Left lobe of liver (tissue), 2 donors: ENCODE data around the gene SERPINB1. TPM values are rescaled to one million over a fixed set of nuclear protein-coding genes. Genes with fewer than 3 reads are reported as not detected.
"Not testable (repeated sequence)": the region's sequence is repeated elsewhere in the genome, so short reads cannot be mapped to it uniquely, and the experiment has no call there.

Source experiments
- ATAC-seq: fragments of 200-7000 bp; cut with Tn5 transposase; one replicate; pipeline ENCODE4 v1.9.1; 2020; ENCODE audit warnings: mild to moderate bottlenecking, moderate library complexity
- DNase-seq: peaks from one replicate; pipeline ENCODE4 v3.0.0-alpha.2; 2020; ENCODE audit warnings: low spot score
- total RNA-seq: library from RNA; stranded (reverse); gene quantifications from one replicate; pipeline ENCODE4 v1.2.1, GENCODE V29; 2021
- donor health status: DM: no; HTN: no; CAD: no; lungs with moderate emphysema.
- donor health status: DM: no; HTN: yes; CAD: no.

SERPINB1 gene
- total RNA-seq, 1 donor from 2014 or later: 9.5 TPM

DNA sequence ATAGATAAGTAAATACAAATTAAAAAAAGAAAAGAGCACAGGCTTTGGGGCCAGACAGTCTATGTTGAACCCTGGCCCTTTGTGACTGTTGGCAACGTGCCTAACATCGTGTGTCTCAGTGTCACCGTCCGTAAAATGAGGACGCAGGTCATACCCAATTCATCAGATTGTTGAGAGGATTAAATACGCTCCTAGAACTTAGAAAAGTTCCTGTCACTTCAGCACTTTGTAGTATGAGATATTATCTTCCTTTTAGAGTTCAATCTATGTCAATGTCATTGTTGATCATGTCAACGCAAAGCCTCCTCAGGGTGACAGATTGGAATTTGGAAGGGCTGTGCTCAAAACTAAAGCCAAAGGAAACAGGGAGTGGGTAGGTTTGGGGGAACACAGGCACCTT is 21.7 kb downstream of the SERPINB1 start:
- ATAC-seq: no peak
- DNase-seq: no peak

DNA sequence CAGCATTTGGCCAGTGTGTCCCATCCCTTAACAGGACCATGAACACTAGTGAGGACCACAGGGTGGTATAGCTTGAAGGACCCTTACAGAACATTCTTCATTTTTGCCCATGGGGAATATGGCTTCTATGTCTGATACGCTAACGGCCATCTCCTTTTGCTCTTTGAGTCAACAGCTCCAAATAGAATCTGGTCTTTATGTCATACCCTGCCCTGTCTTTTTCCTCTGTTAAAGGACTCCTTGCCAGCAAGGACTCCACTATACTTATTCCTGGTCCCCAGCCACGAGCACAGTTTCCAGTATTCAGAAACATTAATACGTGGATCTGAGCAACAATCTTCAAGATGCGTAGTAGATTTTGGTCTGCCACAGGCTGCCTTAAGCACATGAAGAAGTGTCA is 22.5 kb downstream of the SERPINB1 start:
- DNase-seq: no peak
- ATAC-seq: no peak

DNA sequence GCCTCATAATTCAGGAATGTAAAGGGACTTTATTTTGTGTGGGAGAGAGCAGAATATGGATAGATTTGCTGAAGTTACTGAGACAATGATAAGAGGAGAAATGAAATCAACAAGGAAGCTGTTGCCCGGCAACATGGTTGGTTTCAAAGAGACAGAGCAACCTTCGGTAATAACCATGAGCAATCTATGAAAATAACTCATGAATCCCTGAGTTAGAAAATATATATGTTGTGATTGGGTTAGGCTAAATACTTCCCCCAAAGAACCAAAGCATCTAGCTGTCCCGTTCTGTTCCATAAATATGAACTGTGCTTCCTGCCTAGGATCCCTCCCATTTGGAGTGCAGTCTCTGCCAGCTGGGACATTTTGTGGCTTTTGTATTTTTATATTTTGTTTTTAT is 23.1 kb downstream of the SERPINB1 start:
- DNase-seq (no peak), ATAC-seq (no peak)

DNA sequence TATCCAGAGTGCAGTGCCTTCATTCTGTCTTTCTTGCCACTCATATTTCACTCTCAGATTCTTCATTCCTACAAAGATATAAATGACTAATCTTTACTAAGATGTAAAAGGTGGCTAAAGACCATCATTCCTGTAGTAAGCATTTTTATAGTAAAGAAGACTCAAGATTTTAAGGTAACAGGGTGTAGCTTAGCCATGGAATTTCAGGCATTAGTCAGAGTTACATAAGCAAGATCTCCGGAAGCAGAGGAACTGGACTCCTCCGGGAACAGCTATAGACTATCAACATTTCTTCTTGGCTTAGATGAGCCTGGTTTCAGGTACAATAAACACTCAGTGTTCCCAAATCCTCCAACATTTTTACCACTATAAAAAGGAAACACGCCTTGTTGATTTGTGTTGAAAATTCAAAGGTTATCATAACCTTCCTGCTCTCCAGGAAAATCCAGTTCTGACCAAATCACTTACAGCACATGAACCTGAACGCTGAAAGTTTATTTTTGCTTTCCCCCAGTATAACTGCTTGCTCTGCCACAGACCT is 23.7 kb downstream of the SERPINB1 start:
- peak; percentile 47 for ATAC-seq
- no peak for DNase-seq

DNA sequence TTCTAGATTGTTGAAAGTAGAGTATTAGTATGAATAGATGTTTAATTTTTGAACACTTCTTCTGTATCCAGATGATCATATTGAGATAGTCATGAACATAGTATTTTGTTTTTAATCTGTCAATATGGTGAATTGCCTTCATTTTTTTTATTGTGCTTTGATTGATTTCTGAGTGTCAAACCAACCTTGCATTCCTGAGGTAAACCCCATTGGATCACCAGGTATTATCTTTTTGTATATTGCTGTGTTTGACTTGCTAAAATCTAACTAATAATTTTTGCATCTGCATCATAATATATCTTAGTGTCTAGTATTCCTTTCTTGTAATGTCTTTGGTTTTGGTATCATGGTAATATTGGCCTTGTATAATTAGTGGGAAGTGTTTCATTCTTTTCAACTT is 25.5 kb downstream of the SERPINB1 start:
- no peak for ATAC-seq
- DNase-seq: no peak

DNA sequence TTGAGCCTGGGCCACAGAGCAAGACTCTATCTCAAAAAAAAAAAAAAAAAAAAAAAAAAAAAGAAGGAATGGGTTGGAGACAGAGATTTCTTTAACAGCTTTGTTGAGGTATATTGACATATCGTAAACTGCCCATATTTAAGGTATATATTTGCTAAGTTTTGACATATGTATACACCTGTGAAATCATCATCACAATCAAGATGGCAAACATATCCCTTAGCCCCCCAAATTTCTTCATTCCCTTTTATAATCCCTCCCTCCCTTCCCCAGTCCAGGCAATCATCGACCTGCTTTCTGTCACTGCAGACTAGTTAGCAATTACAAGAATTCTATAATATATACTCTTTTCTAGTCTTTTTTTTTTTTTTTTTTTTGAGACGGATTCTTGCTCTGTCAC is 29.0 kb downstream of the SERPINB1 start:
- DNase-seq: no peak
- no peak for ATAC-seq

DNA sequence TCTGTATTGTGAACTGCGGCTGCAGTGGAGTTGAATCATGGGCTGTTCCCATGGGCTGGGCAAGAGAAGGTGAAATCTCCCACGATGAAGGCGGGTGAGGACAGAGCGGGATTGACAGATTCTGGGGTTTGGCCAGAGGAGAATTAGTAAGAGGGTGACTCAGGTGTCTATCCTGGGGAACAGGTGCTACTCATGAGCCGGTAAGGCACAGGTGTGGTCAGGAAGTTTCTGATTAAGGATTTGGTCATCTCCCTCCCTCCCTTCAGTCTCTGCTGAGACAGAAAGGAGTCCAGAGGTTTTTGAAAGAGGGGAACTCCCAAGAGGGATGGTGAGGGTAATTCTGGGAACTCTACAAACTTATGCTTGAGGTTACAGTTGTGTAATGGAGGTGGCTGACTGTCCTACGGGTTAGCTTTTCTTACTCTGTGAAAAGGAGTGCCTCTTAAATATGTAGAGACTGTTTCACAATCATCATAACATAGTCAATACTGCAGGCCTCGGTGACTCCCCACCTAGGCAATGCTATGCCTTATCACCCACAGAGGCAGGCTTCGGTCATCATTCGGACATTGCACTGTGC is 31.5 kb downstream of the SERPINB1 start:
- DNase-seq (no peak), ATAC-seq (no peak)

DNA sequence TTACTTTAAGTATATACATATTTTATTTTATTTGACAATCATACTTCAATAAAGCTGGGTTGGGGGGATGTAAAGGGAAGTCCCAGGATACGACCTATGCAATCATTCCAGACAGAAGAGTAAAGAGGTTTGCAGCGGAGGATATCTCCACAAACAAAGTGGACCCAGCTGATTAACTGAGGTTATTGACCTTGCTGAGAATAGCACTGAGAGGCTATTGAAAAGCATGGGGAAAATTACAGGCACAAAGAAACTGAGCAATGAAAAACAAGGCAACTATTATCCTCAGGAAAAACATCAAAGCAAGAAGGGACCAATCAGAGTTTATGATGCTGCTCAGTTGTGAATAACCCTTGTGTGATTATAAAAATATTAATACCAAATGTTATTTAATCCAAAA is 32.6 kb downstream of the SERPINB1 start:
- DNase-seq (no peak), ATAC-seq (no peak)

DNA sequence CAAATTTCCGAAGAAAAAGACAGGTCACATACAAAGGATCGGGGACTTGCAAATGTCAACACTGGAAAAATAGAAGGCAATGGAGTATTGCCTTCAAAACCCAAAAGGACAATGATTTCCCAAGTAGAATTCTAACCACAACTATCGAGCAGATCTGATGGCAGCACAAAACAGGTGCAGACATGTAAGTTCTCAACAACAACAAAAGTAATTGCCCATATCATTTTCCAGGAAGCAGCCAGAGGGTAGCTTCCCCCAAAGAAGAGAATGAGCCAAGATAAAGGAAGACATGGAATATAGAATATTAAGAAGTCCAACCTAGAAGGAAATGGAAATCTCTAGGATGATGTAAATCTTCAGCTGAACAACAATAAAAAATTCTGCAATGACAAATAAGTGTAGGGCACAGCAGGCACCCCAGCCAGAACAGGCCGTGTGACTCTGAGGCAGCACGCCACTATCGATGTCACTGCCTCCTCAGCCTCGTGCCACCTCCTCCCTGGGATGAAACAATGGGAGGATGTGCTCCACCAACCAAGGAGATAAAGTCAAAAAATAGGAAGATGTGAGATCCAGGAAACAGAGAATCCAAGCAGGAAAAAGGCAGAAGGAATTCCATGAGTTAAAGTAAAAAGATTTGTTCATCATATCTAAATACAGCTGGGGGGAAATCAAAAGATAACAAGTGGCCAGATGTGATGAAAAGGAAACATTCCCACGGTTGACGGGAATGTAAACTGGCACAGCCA is 34.1 kb downstream of the SERPINB1 start:
- DNase-seq (no peak), ATAC-seq (peak; percentile 59)

DNA sequence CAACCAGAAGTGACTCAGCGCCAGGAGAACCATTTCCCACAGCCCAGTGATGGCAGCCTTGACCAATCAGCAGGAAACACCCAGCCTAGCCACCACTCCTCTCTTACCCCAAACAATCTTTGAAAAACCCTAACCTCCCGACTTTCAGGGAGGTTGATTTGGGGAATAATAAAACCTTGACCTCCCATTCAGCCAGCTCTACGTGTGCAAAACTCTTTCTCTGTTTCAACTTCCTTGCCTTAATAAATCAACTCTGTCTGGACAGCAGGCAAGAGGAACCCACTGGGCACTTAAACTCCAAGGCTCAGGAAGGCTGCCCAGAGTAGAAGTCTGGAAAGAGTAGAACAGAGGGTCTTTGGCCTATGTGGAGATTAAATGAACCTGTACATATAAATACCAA is 35.0 kb downstream of the SERPINB1 start:
- no peak for DNase-seq
- ATAC-seq: no peak

DNA sequence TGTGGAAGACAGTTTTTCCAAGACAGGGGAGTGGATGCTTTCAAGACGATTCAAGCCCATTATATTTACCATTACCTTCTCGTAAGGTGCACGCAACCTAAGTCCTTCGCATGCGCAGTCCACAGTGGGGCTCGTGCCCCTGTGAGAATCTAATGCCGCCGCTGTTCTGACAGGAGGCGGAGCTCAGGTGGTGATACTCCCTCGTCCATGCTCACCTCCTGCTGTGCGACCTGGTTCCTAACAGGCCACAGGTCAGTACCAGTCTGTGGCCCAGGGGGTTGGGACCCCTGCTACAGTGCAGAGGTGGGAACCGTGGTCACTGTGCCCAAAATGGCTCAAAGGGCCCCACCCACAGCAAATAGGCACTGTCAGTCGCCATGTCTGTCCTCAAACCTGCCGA is 36.6 kb downstream of the SERPINB1 start:
- no peak for DNase-seq

DNA sequence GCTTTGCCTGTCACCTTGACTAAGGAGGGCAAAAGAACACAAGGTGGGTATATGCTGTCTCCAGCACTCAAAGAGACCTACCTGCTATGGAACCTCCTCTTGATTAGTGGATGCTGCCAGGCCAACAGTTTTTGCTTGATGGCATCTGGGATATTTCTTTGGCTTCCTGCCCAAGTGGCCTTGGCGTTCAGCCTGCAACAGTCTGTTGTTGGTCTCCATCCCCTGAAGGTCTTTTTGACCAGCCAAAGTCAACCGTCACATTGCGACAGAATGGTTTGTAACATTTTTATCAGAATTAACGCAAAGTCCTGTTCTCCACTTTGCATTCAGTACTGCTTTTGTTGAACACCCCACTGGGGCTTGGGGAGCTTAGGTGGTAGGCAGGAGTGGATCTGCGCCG is 37.1 kb downstream of the SERPINB1 start:
- no peak for DNase-seq
- ATAC-seq: no peak

More for the DNA sequence above, 36.6 kb downstream of the SERPINB1 start:
- ATAC-seq: no peak

DNA sequence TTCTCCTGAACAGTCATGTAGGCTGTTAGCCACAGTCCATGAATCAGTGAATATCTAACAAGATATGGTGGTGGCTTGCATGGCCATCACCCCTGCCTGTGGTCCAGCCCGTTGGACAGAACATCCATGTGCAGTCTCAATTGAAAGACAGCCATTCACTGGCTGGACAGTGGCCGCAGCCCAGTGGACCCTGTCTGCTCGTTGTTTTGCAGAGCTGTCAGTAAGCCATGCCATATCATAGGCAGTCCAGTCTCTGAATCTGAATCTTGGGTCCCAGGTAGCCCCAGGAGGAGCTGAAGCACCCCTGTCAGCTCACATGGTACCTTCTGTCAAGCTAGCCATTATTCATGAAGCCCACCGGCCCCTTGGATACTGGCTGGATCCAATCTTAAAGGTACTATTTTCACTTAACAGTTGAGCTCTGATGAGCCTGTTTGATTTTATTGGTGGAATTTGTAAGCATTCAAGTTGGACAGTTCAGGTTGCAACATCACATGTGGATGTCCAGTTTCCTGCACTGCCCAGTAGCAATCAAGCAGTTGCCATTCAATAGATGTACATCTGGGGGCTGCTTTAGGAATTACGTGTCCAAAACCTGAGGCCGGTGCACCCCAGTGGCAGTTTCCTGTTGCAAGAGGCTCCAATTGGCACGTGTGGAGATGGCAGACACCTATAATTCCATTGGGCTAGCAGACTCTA is 37.8 kb downstream of the SERPINB1 start:
- DNase-seq (no peak), ATAC-seq (no peak)

DNA sequence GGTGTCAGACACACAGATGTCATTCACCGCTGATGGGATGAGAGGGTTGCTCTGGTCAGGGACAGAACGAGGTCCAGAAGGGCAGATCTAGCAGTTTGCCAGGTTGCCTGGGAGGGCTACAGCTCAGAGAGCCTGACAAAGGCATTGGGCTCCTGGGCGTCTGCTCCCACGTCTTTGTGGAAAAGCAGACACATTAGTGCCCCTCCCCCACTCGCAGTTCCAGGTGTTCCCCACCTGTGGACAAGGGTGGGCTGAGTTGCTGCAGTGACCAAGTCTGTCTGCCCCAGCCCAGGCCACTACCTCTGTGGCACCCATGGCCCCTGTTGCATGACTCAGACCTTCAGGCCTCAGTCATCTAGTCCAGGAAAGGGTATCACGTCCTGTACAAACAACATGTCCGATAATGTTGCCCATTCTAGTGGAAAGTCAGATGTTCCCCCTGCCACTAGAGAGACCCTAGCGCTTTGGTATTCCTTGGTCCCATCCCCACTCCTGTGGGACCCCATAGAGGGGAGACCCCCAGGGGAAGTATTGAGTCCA is 39.1 kb downstream of the SERPINB1 start:
- ATAC-seq: no peak

DNA sequence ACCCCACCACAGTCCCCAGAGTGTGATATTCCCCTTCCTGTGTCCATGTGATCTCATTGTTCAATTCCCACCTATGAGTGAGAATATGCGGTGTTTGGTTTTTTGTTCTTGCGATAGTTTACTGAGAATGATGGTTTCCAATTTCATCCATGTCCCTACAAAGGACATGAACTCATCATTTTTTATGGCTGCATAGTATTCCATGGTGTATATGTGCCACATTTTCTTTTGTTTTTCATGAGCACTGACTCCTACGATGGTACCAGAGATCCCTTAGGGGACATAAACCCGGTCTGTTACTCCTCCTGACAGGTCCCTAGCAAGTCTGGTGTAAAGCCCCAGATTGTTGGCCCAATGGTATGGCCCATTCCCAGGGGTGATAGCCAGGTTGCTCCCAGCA is 40.0 kb downstream of the SERPINB1 start:
- DNase-seq, ATAC-seq: not testable (repeated sequence)

More for the DNA sequence above, 39.1 kb downstream of the SERPINB1 start:
- no peak for DNase-seq

DNA sequence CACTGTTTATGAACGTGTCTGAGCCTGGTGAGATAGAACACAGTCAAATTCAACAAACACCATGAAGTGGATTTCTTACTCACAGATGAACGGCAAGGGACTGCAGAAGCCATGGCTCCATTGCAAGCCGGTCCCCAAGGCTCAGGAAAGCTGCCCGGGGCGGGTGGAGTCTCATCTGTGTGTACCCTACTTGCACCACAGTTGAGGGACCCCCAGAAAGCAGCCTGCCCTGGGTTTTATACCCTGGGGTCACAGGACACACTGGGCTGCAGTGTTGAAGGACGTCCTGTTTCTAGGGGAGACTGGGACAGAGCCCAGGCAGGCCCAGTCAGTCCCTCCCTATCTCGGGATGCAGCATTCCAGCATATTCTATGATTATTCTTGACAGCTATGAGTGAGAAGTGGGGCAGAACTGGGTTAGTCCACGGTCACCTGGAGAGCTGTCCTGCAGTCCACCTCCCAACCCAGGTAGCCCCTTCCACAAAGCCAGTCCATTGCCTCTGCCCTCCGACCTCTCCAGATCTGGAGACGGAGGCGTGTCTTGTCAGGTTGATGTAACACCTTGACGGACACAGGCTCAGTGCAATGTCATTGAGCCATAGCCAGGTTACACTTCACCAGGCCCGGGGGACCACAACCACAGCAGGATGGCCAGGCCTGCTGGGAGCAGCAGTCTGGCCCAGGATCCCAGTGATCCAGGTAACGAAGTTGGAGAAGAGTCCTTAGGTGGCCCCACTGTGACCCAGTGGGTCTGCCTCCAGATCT is 40.9 kb downstream of the SERPINB1 start:
- DNase-seq (no peak), ATAC-seq (no peak)

DNA sequence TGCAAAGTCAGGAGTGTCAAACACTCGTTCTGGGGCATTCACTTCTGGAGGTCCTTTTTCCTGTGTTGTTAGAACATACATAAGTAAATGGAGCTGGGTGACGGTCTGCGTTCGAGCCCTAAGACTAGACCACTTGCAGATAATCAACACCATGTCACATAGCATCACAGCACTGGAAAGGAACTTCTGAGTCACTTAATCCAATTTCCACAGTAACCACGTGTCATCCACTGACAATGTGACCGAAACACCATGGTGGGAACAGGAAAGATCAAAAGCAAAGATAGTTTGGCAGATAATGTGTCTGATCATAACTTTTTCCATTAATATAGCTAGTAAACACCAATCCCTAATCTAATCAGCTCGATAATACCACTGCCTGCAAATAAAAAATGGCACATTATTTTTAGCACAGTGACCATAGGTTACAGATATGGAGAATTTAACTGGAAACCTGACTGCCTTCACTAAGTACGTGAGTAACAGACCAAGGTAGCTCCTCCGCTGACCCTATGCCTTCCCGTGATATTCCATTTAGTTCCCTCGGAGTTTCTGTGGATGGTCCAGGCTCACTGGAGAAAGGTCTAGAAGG is 41.6 kb downstream of the SERPINB1 start:
- ATAC-seq (no peak), DNase-seq (no peak)

DNA sequence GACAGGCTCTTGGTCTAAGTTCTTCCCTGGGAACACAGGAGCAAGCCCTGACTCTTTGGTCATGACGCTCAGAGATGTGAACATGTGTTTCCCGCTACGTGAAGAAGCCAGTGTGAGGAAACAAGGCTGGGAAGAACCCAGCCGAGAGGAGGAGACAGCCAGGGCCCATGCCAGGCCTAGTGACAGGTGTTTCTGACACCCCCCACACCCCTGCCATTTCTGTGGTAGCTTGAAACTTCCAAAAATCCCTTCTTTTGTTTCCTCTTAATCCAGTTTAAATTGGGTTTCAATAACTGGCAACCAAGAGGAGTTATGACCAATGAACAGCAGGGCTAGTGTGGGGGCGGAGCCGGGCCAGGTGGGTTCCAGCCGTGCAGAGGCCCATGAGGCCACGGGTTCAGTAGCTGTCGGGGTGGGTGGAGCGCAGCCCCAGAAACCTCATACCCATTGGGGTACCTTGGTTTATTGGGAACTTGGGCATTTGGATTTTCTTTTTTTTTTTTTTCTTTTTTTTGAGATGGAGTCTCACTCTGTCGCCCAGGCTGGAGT is 43.0 kb downstream of the SERPINB1 start:
- ATAC-seq (no peak), DNase-seq (no peak)

DNA sequence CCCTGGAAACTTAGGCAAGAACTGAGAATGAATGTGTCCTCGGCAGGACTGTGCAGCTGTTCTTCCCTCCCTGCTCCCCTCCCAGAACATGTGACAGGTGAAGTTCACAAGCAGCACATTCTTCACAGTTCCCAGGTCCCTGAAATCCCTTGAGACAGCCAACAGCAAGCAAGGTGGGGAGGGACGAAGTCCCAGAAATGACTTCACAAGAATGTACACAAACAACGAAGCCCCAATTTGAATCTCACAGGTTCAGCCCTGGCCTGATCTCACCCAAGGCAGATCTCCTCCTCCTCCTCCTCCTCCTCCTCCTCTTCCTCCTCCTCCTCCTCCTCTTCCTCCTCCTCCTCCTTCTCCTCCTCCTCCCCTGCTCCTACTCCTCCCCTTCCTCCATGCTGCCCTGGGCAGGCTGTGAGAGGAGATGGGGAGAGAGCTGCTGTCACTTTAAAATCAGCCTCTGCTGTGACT is 44.1 kb downstream of the SERPINB1 start:
- DNase-seq: no peak
- no peak for ATAC-seq

DNA sequence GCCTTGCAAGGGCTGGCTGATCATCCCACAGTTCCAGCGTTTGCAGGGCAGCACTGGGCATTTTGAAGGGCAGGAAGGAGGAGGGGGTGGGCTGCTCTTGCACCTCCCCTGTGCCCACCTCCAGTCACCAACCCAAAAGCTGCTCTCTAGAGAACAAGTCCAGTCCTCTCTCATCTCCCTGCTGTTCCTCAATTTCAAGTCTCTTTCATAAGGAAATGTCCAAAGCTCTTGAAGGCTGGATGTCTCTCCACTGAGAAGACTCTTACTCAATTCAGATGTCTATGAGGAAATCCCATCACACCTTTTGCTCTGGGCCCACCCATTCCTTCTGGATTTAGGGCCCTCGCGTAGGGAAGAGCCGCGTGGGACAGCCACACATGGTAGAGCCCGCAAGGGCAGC is 44.8 kb downstream of the SERPINB1 start:
- DNase-seq: no peak
- no peak for ATAC-seq
